Caco-2 (cell line): Measurements from ENCODE around the gene TMEM53. TPM values are rescaled to one million over a fixed set of nuclear protein-coding genes. Genes with fewer than 3 reads are reported as not detected.

Source experiments
- BruUV-seq: library from RNA; stranded (reverse); fragments of 400-500 nt; replicated peaks from 2 replicates; lab custom pipeline; 2021; lab: Mats Ljungman, UMichigan
- CTCF ChIA-PET: fragments of 300-600 bp; sonication (Branson Sonifier 250); formaldehyde crosslinking; loops from one replicate; lab custom pipeline; 2022; ENCODE audit warnings: antibody characterized with exemption; lab: Charles Lee
- POLR2A ChIA-PET: fragments of 300-600 bp; sonication (Branson Sonifier 250); formaldehyde crosslinking; loops from one replicate; lab custom pipeline; 2022; ENCODE audit warnings: antibody characterized with exemption; lab: Charles Lee
- DNase-seq, 2 experiments: peaks; one replicate each; pipeline versions ENCODE4 v3.0.0 to v3.0.0-alpha.2; 2020 to 2022
- H3K27me3 ChIP-seq: replicated peaks from 2 replicates; pipeline ENCODE4 v1.6.0; 2011; ENCODE audit warnings: low read length; ENCODE audit not compliant: control insufficient read depth, insufficient read depth
- H3K36me3 ChIP-seq: 2 replicates; pipeline ENCODE4 v1.5.1; 2011; ENCODE audit warnings: low read length; ENCODE audit not compliant: control insufficient read depth, insufficient read depth
- H3K4me1 ChIP-seq: fragments of 250-450 bp; sonication (Bioruptor Pico); 2 replicates; pipeline ENCODE4 v1.5.1; 2020; ENCODE audit warnings: mild to moderate bottlenecking
- H3K4me3 ChIP-seq: 2 replicates; pipeline ENCODE4 v1.5.1; 2011; ENCODE audit warnings: low read depth, mild to moderate bottlenecking, control low read depth, low read length
- H3K9me3 ChIP-seq: fragments of 250-450 bp; sonication (Bioruptor Pico); 2 replicates; pipeline ENCODE4 v1.5.1; 2020; ENCODE audit warnings: mild to moderate bottlenecking, moderate library complexity
- H3K27ac Mint-ChIP-seq: one replicate; pipeline ENCODE4 v1.8.0; 2022; ENCODE audit warnings: mixed read lengths; ENCODE audit not compliant: unreplicated experiment
- H3K27me3 Mint-ChIP-seq: one replicate; pipeline ENCODE4 v1.8.0; 2022; ENCODE audit warnings: mixed read lengths; ENCODE audit not compliant: insufficient read depth, unreplicated experiment
- H3K36me3 Mint-ChIP-seq: one replicate; pipeline ENCODE4 v1.8.0; 2022; ENCODE audit warnings: mild to moderate bottlenecking, mixed read lengths; ENCODE audit not compliant: insufficient read depth, unreplicated experiment
- H3K4me1 Mint-ChIP-seq: one replicate; pipeline ENCODE4 v1.8.0; 2022; ENCODE audit warnings: low read depth, mixed read lengths; ENCODE audit not compliant: unreplicated experiment
- H3K4me3 Mint-ChIP-seq: one replicate; pipeline ENCODE4 v1.8.0; 2022; ENCODE audit warnings: mild to moderate bottlenecking, moderate library complexity, mixed read lengths; ENCODE audit not compliant: unreplicated experiment
- H3K9me3 Mint-ChIP-seq: one replicate; pipeline ENCODE4 v1.8.0; 2022; ENCODE audit warnings: mixed read lengths; ENCODE audit not compliant: unreplicated experiment
- intact Hi-C: fragments of 100-400 bp; cut with micrococcal nuclease; formaldehyde crosslinking; loops from one replicate; pipeline ENCODE4 v1.10.0; 2022; ENCODE audit not compliant: unreplicated experiment
- total RNA-seq: library from RNA; stranded (reverse); gene quantifications from 2 replicates; pipeline ENCODE4 v1.2.3, GENCODE V29; 2022
- TF ChIP-seq, protein P1 (sequence below), 2 experiments: fragments of 200-600 bp in 1 of 2; IDR thresholded peaks; 1 replicate in 1 of 2; 2 replicates in 1 of 2; pipeline versions ENCODE4 v1.5.1 to v1.8.0; 2011 to 2022; ENCODE audit warnings: antibody characterized with exemption in 1 of 2, control low read depth in 1 of 2, inconsistent platforms in 1 of 2, low read depth in 1 of 2, low read length in 1 of 2, mild to moderate bottlenecking in 1 of 2, moderate library complexity in 1 of 2; ENCODE audit not compliant: insufficient read depth in 1 of 2, severe bottlenecking in 1 of 2, unreplicated experiment in 1 of 2

The TMEM53 gene
- total RNA-seq, 1 experiment from 2014 or later = 4.4 TPM

DNA sequence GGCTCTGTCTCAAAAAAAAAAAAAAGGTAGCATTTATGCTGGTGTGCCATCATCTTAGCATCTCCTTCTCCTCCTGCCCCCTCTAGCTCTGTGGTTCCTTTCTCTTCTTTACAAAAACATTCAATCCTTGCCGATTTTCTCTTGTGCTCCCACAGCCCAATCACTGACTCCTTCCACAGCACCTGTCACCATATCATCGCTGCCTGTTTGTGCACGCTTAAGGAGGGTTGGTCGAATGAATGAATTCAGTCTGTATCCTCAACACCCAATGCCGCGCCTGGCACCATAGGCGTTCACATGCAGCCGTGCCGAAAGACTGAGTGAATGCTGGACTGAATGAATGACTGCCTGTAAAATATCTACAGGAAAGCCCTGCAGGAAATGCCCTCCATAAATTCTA is 48.8 kb upstream of the TMEM53 start:
- intact Hi-C loops = no loop called here
- Histone ChIP-seq H3K4me1 (no peaks in the 10 kb centered on the region), H3K36me3 (no peaks in the 10 kb centered on the region), H3K9me3 (no peaks in the 10 kb centered on the region), H3K27me3 (no peaks in the 10 kb centered on the region), H3K4me3 (no peak overlapping the region)
- ChIA-PET POLR2A (no interaction called here), CTCF (no interaction called here)
- no peak for DNase-seq
- BruUV-seq = no TSS peak
- H3K27me3 Mint-ChIP-seq = no peaks in the 10 kb centered on the region
- H3K36me3 Mint-ChIP-seq = peaks cover 8% of the 10 kb centered on the region
- H3K27ac Mint-ChIP-seq = peak overlapping the region; percentile 1
- H3K9me3 Mint-ChIP-seq = no peaks in the 10 kb centered on the region
- TF ChIP-seq, protein P1, sequence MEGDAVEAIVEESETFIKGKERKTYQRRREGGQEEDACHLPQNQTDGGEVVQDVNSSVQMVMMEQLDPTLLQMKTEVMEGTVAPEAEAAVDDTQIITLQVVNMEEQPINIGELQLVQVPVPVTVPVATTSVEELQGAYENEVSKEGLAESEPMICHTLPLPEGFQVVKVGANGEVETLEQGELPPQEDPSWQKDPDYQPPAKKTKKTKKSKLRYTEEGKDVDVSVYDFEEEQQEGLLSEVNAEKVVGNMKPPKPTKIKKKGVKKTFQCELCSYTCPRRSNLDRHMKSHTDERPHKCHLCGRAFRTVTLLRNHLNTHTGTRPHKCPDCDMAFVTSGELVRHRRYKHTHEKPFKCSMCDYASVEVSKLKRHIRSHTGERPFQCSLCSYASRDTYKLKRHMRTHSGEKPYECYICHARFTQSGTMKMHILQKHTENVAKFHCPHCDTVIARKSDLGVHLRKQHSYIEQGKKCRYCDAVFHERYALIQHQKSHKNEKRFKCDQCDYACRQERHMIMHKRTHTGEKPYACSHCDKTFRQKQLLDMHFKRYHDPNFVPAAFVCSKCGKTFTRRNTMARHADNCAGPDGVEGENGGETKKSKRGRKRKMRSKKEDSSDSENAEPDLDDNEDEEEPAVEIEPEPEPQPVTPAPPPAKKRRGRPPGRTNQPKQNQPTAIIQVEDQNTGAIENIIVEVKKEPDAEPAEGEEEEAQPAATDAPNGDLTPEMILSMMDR (IDR thresholded peaks at IDR 0.05; ENCODE audit: insufficient read depth in 1 of 2, low read depth in 1 of 2, low read length in 1 of 2, severe bottlenecking in 1 of 2, unreplicated experiment in 1 of 2) = no peak
- H3K4me1 Mint-ChIP-seq = peaks cover 10% of the 10 kb centered on the region
- no peak overlapping the region for H3K4me3 Mint-ChIP-seq

GRCh38 chr1:44721485-44722361 is 47.4 kb upstream of the TMEM53 start:
- DNase-seq = peak; percentile 70 to 87
- H3K9me3 ChIP-seq = no peaks in the 10 kb centered on the region
- TSS peak; percentile 99 for BruUV-seq
- ChIA-PET CTCF (interaction anchor here (1.0 kb wide), 1 partner anchor 9 kb away, joined by 5 read pairs; the partner anchor contains the start of gene RNU5D-1), POLR2A (interaction anchor here (0.6 to 1.7 kb wide), 10 partner anchors 9 to 508 kb away, joined by 3 to 46 read pairs (median 6); partner anchors contain the start of genes DMAP1, PLK3, RNU5D-1 and TMEM53)
- Mint-ChIP-seq H3K4me3 (no peak overlapping the region), H3K9me3 (no peaks in the 10 kb centered on the region), H3K27me3 (no peaks in the 10 kb centered on the region), H3K27ac (peak overlapping the region; percentile 80), H3K4me1 (peaks cover 3% of the 10 kb centered on the region), H3K36me3 (peaks cover 8% of the 10 kb centered on the region)
- H3K36me3 ChIP-seq = no peaks in the 10 kb centered on the region
- TF ChIP-seq, protein P1 (IDR thresholded peaks at IDR 0.05; ENCODE audit: insufficient read depth in 1 of 2, low read depth in 1 of 2, low read length in 1 of 2, severe bottlenecking in 1 of 2, unreplicated experiment in 1 of 2) = no peak
- intact Hi-C loops = no loop called here
- no peaks in the 10 kb centered on the region for H3K4me1 ChIP-seq
- no peak overlapping the region for H3K4me3 ChIP-seq
- H3K27me3 ChIP-seq = no peaks in the 10 kb centered on the region

- BruUV-seq = no TSS peak
- Histone ChIP-seq H3K36me3 (no peaks in the 10 kb centered on the region), H3K4me3 (no peak overlapping the region), H3K9me3 (no peaks in the 10 kb centered on the region), H3K4me1 (0 out of 2 replicates have a peak, but pooled peaks cover 1% of the 10 kb centered on the region), H3K27me3 (no peaks in the 10 kb centered on the region)
- DNase-seq = no peak
- H3K27ac Mint-ChIP-seq = no peak overlapping the region
- TF ChIP-seq, protein P1 (IDR thresholded peaks at IDR 0.05; ENCODE audit: insufficient read depth in 1 of 2, low read depth in 1 of 2, low read length in 1 of 2, severe bottlenecking in 1 of 2, unreplicated experiment in 1 of 2) = no peak
- no peaks in the 10 kb centered on the region for H3K4me1 Mint-ChIP-seq
- intact Hi-C loops = no loop called here
- no peaks in the 10 kb centered on the region for H3K27me3 Mint-ChIP-seq
- H3K36me3 Mint-ChIP-seq = peaks cover 12% of the 10 kb centered on the region
- no peak overlapping the region for H3K4me3 Mint-ChIP-seq
- H3K9me3 Mint-ChIP-seq = no peaks in the 10 kb centered on the region
- CTCF ChIA-PET = no interaction called here
- POLR2A ChIA-PET = interaction anchor here (0.7 kb wide), 1 partner anchor 204 kb away, joined by 10 read pairs; no protein-coding TSS in a partner anchor
These were observed 46.0 kb upstream of the TMEM53 start for GRCh38 chr1:44720281-44720680.
